Measurements from ENCODE around the gene CHFR.
"Not testable (repeated sequence)": the region's sequence is repeated elsewhere in the genome, so short reads cannot be mapped to it uniquely, and the experiment has no call there.

CHFR gene

GRCh38 chr12:132839558-132840235 is 47.7 kb downstream of the CHFR start:
- no peak for DNase-seq

- DNase-seq: no peak
Observed at GRCh38 chr12:132838410-132839080, 48.9 kb downstream of the CHFR start.

GRCh38 chr12:132837693-132838409 is 49.6 kb downstream of the CHFR start:
- DNase-seq: no peak

- no peak for DNase-seq
Observed at GRCh38 chr12:132836795-132837331, 50.5 kb downstream of the CHFR start.

- not testable (repeated sequence) for DNase-seq
Observed at GRCh38 chr12:132836230-132836629, 51.2 kb downstream of the CHFR start.

GRCh38 chr12:132835076-132836025 is 52.1 kb downstream of the CHFR start:
- DNase-seq: no peak

- peak; percentile 50 for DNase-seq
Observed at GRCh38 chr12:132834181-132834711, 53.2 kb downstream of the CHFR start.

GRCh38 chr12:132833341-132833740 is 54.1 kb downstream of the CHFR start:
- no peak for DNase-seq

GRCh38 chr12:132831771-132832170 is 55.6 kb downstream of the CHFR start:
- DNase-seq: no peak

GRCh38 chr12:132828706-132829534 is 58.5 kb downstream of the CHFR start, which contains the start of gene GOLGA3:
TSS of gene GOLGA3 (minus strand) at chr12:132828869. CDS start at chr12:132822128, 6,741 bp downstream.
- peak; percentile 95 for DNase-seq

- DNase-seq: peak; percentile 27
Observed at GRCh38 chr12:132827763-132828703, 59.4 kb downstream of the CHFR start.

GRCh38 chr12:132825861-132826260 is 61.5 kb downstream of the CHFR start:
- DNase-seq: no peak

GRCh38 chr12:132825089-132825488 is 62.3 kb downstream of the CHFR start:
- DNase-seq: no peak

- no peak for DNase-seq
Observed at GRCh38 chr12:132824053-132824452, 63.4 kb downstream of the CHFR start.

- DNase-seq: no peak
Observed at GRCh38 chr12:132818562-132818961, 68.8 kb downstream of the CHFR start.

- no peak for DNase-seq
Observed at GRCh38 chr12:132814232-132814631, 73.2 kb downstream of the CHFR start.

- no peak for DNase-seq
Observed at GRCh38 chr12:132813443-132813842, 74.0 kb downstream of the CHFR start.

- peak; percentile 29 for DNase-seq
Observed at GRCh38 chr12:132812631-132813305, 74.6 kb downstream of the CHFR start.

- DNase-seq: peak; percentile 21
Observed at GRCh38 chr12:132809391-132809790, 78.0 kb downstream of the CHFR start.

All from activated CD4-positive, alpha-beta T cell treated with anti-CD3 and anti-CD28 coated beads, Interleukin-2, Interleukin-6, amounts not matched to agents 100 ng/mL and 50 ng/mL, durations not matched to agents 16 hours and 8 hours (primary cell).